H1 (cell line): ENCODE data around the gene RTTN. TPM values are rescaled to one million over a fixed set of nuclear protein-coding genes. Genes with fewer than 3 reads are reported as not detected.

ENCODE experiments used
- CTCF ChIA-PET: fragments of 300-600 bp; sonication (Branson Sonifier 250); formaldehyde crosslinking; loops from one replicate; lab custom pipeline; 2021; ENCODE audit not compliant: partially characterized antibody; lab: Charles Lee
- POLR2A ChIA-PET: fragments of 300-600 bp; sonication (Branson Sonifier 250); formaldehyde crosslinking; loops from one replicate; lab custom pipeline; 2021; ENCODE audit warnings: inconsistent platforms; ENCODE audit not compliant: partially characterized antibody; lab: Charles Lee
- DNase-seq, 2 experiments: peaks; one replicate each; pipeline versions ENCODE4 v3.0.0 to v3.0.0-alpha.2; 2010 to 2022; ENCODE audit warnings: low spot score in 2 of 2, low read depth in 1 of 2, mixed read lengths in 1 of 2
- FAIRE-seq: peaks from 2 replicates; lab custom pipeline; 2011; peaks lifted over from hg19 to GRCh38; lab: Jason Lieb, UNC
- H2AFZ ChIP-seq: 2 replicates; pipeline ENCODE4 v1.8.1; 2012; ENCODE audit warnings: low read length, inconsistent platforms
- H2AK5ac ChIP-seq: 2 replicates; pipeline ENCODE4 v1.6.1; 2013; ENCODE audit warnings: low read depth, low read length
- H2BK120ac ChIP-seq: replicated peaks from 2 replicates; pipeline ENCODE3; 2013; ENCODE audit warnings: low read depth, low read length, inconsistent platforms
- H2BK12ac ChIP-seq: 2 replicates; pipeline ENCODE4 v1.6.1; 2013; ENCODE audit warnings: low read depth, low read length
- H2BK15ac ChIP-seq: 2 replicates; pipeline ENCODE4 v1.6.1; 2013; ENCODE audit warnings: low read length
- H2BK20ac ChIP-seq: 2 replicates; pipeline ENCODE4 v1.6.1; 2013; ENCODE audit warnings: low read length
- H2BK5ac ChIP-seq: 2 replicates; pipeline ENCODE4 v1.6.1; 2013; ENCODE audit warnings: low read depth, low read length
- H3K14ac ChIP-seq: 2 replicates; pipeline ENCODE4 v1.6.1; 2013; ENCODE audit warnings: inconsistent platforms; ENCODE audit not compliant: insufficient read length
- H3K18ac ChIP-seq: 2 replicates; pipeline ENCODE4 v1.6.1; 2013; ENCODE audit warnings: low read length; ENCODE audit errors: extremely low read depth
- H3K23ac ChIP-seq: 2 replicates; pipeline ENCODE4 v1.6.1; 2013; ENCODE audit warnings: inconsistent platforms; ENCODE audit not compliant: insufficient read length
- H3K23me2 ChIP-seq: 2 replicates; pipeline ENCODE4 v1.6.1; 2013; ENCODE audit warnings: low read depth, low read length
- H3K27ac ChIP-seq: 2 replicates; pipeline ENCODE4 v1.6.1; 2011; ENCODE audit warnings: low read depth, low read length, inconsistent platforms
- H3K27me3 ChIP-seq, 4 experiments: replicated peaks in 1 of 4; 1 replicate in 1 of 4; 2 replicates in 3 of 4; pipeline versions ENCODE4 v1.6.1 to v1.8.1; 2011 to 2013; ENCODE audit warnings: low read length in 3 of 4, mild to moderate bottlenecking in 3 of 4, inconsistent platforms in 2 of 4, mixed read lengths in 2 of 4, moderate library complexity in 1 of 4; ENCODE audit not compliant: control insufficient read depth in 3 of 4, insufficient read depth in 3 of 4; ENCODE audit errors: extremely low read depth in 1 of 4
- H3K36me3 ChIP-seq, 4 experiments: 2 replicates each; pipeline versions ENCODE4 v1.6.1 to v1.8.1; 2011 to 2013; ENCODE audit warnings: mild to moderate bottlenecking in 4 of 4, low read length in 3 of 4, moderate library complexity in 2 of 4, control low read depth in 1 of 4, inconsistent platforms in 1 of 4; ENCODE audit not compliant: insufficient read depth in 4 of 4, control insufficient read depth in 2 of 4
- H3K4ac ChIP-seq: replicated peaks from 2 replicates; pipeline ENCODE3; 2013; ENCODE audit warnings: low read length, low read depth, mixed read lengths, inconsistent platforms; ENCODE audit not compliant: insufficient read length
- H3K4me1 ChIP-seq, 4 experiments: replicated peaks in 1 of 4; 1 replicate in 1 of 4; 2 replicates in 3 of 4; pipeline versions ENCODE4 v1.6.1 to v1.8.1; 2011 to 2013; ENCODE audit warnings: low read length in 3 of 4, inconsistent platforms in 2 of 4, mixed read lengths in 1 of 4; ENCODE audit not compliant: insufficient read depth in 4 of 4, control insufficient read depth in 3 of 4
- H3K4me2 ChIP-seq, 2 experiments: 2 replicates each; pipeline versions ENCODE4 v1.6.1 to v1.8.1; 2011 to 2013; ENCODE audit warnings: low read depth in 2 of 2, low read length in 2 of 2, control low read depth in 1 of 2, inconsistent platforms in 1 of 2, mild to moderate bottlenecking in 1 of 2; ENCODE audit not compliant: insufficient read depth in 1 of 2
- H3K4me3 ChIP-seq, 4 experiments: fragments of 200-600, 300-600 bp in 1 of 4; sonication (generic), shearing (Covaris generic), sonication (Bioruptor Twin) in 1 of 4; 2 replicates each; pipeline versions ENCODE4 v1.5.1 to v1.8.1; 2011 to 2016; ENCODE audit warnings: low read length in 4 of 4, low read depth in 3 of 4, control low read depth in 2 of 4, inconsistent platforms in 2 of 4, mild to moderate bottlenecking in 2 of 4, mixed read lengths in 1 of 4, moderate library complexity in 1 of 4; ENCODE audit not compliant: insufficient read depth in 2 of 4; ENCODE audit errors: extremely low read depth in 1 of 4
- H3K56ac ChIP-seq: replicated peaks from 2 replicates; pipeline ENCODE3; 2013; ENCODE audit warnings: low read depth, mild to moderate bottlenecking, mixed read lengths, low read length, inconsistent platforms; ENCODE audit not compliant: insufficient read length
- H3K79me1 ChIP-seq: 2 replicates; pipeline ENCODE4 v1.6.1; 2013; ENCODE audit warnings: low read depth, low read length, control low read depth
- H3K79me2 ChIP-seq, 2 experiments: 2 replicates each; pipeline versions ENCODE4 v1.6.1 to v1.8.1; 2012 to 2013; ENCODE audit warnings: low read length in 2 of 2, mild to moderate bottlenecking in 2 of 2, inconsistent platforms in 1 of 2; ENCODE audit not compliant: insufficient read depth in 2 of 2, control insufficient read depth in 1 of 2
- H3K9ac ChIP-seq, 4 experiments: replicated peaks in 1 of 4; 1 replicate in 1 of 4; 2 replicates in 3 of 4; pipeline versions ENCODE4 v1.6.1 to v1.8.1; 2011 to 2013; ENCODE audit warnings: low read depth in 3 of 4, low read length in 3 of 4, control low read depth in 2 of 4, mild to moderate bottlenecking in 2 of 4, moderate library complexity in 2 of 4, inconsistent platforms in 1 of 4; ENCODE audit errors: extremely low read depth in 1 of 4
- H3K9me3 ChIP-seq, 2 experiments: 2 replicates each; pipeline versions ENCODE4 v1.6.1 to v1.8.1; 2012 to 2013; ENCODE audit warnings: mild to moderate bottlenecking in 2 of 2, moderate library complexity in 2 of 2, control low read depth in 1 of 2, inconsistent platforms in 1 of 2, low read depth in 1 of 2, low read length in 1 of 2, mixed read lengths in 1 of 2; ENCODE audit not compliant: insufficient read depth in 2 of 2
- H4K20me1 ChIP-seq, 2 experiments: replicated peaks in 1 of 2; 2 replicates each; pipeline versions ENCODE3 to v1.8.1; 2011 to 2013; ENCODE audit warnings: inconsistent platforms in 2 of 2, low read length in 2 of 2, mild to moderate bottlenecking in 1 of 2; ENCODE audit not compliant: insufficient read depth in 2 of 2, control insufficient read depth in 1 of 2
- H4K5ac ChIP-seq: 2 replicates; pipeline ENCODE4 v1.6.1; 2013; ENCODE audit warnings: low read length, low read depth, mixed read lengths, inconsistent platforms; ENCODE audit not compliant: insufficient read length
- H4K8ac ChIP-seq: 2 replicates; pipeline ENCODE4 v1.8.0; 2013; ENCODE audit warnings: mild to moderate bottlenecking, moderate library complexity, low read length, inconsistent platforms; ENCODE audit not compliant: insufficient read depth; ENCODE audit errors: extremely low read depth
- H4K91ac ChIP-seq: replicated peaks from 2 replicates; pipeline ENCODE3; 2013; ENCODE audit warnings: low read length, mixed read lengths, inconsistent platforms; ENCODE audit not compliant: insufficient read length
- CBX8 ChIP-seq: fragments of 300-800, 300-1000 bp; sonication (generic); IDR thresholded peaks from 2 replicates; pipeline ENCODE4 v1.7.1; 2016; ENCODE audit warnings: low read depth, low read length, borderline replicate concordance
- CHD1 ChIP-seq: IDR thresholded peaks from 2 replicates; pipeline ENCODE4 v1.6.1; 2012; ENCODE audit warnings: low read depth, low read length, improper control_type of control experiment
- KDM1A ChIP-seq: fragments of 200-600, 300-600 bp; sonication (generic); IDR thresholded peaks from 2 replicates; pipeline ENCODE4 v1.7.1; 2016; ENCODE audit warnings: mild to moderate bottlenecking, low read length, borderline replicate concordance
- KDM5A ChIP-seq: fragments of 200-600 bp; IDR thresholded peaks from 2 replicates; pipeline ENCODE4 v1.7.1; 2012; ENCODE audit warnings: mild to moderate bottlenecking, low read length, inconsistent platforms, mixed read lengths
- SIRT6 ChIP-seq: IDR thresholded peaks from one replicate; pipeline ENCODE4 v1.7.1; 2012; ENCODE audit warnings: low read length, inconsistent platforms
- WGBS, 2 experiments: shearing (Covaris generic) in 1 of 2; methylation state at CpG; one replicate each; pipeline versions ENCODE4 v1.1.6 to v1.1.7; 2013 to 2015; ENCODE audit warnings: low lambda C conversion rate in 2 of 2, mixed read lengths in 2 of 2, inconsistent platforms in 1 of 2, low coverage in 1 of 2, missing lambda C conversion rate in 1 of 2; ENCODE audit not compliant: insufficient replicate concordance in 2 of 2, insufficient coverage in 1 of 2, insufficient read length in 1 of 2; ENCODE audit errors: extremely low coverage in 1 of 2, missing lambda C conversion rate in 1 of 2; 5-methylcytosine and 5-hydroxymethylcytosine counted together
- polyA plus RNA-seq, 7 experiments: library from polyadenylated mRNA; depleted of rRNA in 3 of 7; stranded (reverse) in 5 of 7; unstranded in 2 of 7; fragments of >200 nt in 5 of 7; fragments of 200-250 nt in 2 of 7; gene quantifications; 1 replicate in 5 of 7; 2 replicates in 1 of 7; 4 replicates in 1 of 7; pipeline versions ENCODE4 v1.2.1 to v1.2.3, GENCODE V29; 2011 to 2013; ENCODE audit warnings: missing spikeins in 2 of 7, mixed read lengths in 2 of 7
- total RNA-seq: library from RNA; stranded (reverse); fragmentation: NEBNext Ultra II Directional; extraction: Animal tissue kit (Norgen Biotek cat#: 25700); gene quantifications from 2 replicates; pipeline ENCODE4 v1.2.1, GENCODE V29; 2021
- TF ChIP-seq, protein P1 (sequence below): IDR thresholded peaks from 2 replicates; pipeline ENCODE4 v1.6.1; 2012; ENCODE audit warnings: inconsistent platforms
- TF ChIP-seq, protein P2 (sequence below): IDR thresholded peaks from 2 replicates; pipeline ENCODE4 v1.6.1; 2012; ENCODE audit warnings: inconsistent platforms

Gene RTTN
- total and polyA plus RNA-seq, 2 of the 8 experiments (the other 6 are each of a cell fraction or from before 2014, with no cell fraction given) = 9.1 to 21.4 TPM

- H4K91ac ChIP-seq = no peak overlapping the region
- CTCF ChIA-PET = interaction anchor here (0.6 kb wide), 1 partner anchor 95 kb away, joined by 8 read pairs; no protein-coding TSS in a partner anchor
Observed at GRCh38 chr18:70021043-70021442, 184.4 kb downstream of the RTTN start.

More at GRCh38 chr18:70021043-70021442, 184.4 kb downstream of the RTTN start:
- Histone ChIP-seq H3K23ac (no peak overlapping the region), H3K4ac (no peak overlapping the region), H2BK120ac (no peak overlapping the region), H4K5ac (no peak overlapping the region), H3K23me2 (no peaks in the 10 kb centered on the region; the same call in 1 of the 2 replicates), H3K79me2 (no peaks in the 10 kb centered on the region), H2AFZ (no peak overlapping the region), H3K18ac (no peak overlapping the region), H3K56ac (no peak overlapping the region), H3K9ac (no peak overlapping the region), H2BK12ac (no peak overlapping the region), H3K4me2 (no peak overlapping the region), H2BK20ac (no peak overlapping the region), H3K9me3 (no peaks in the 10 kb centered on the region), H4K20me1 (no peaks in the 10 kb centered on the region), H3K14ac (no peak overlapping the region), H3K27me3 (no peaks in the 10 kb centered on the region), H2BK5ac (no peak overlapping the region), H2AK5ac (no peak overlapping the region), H4K8ac (no peak overlapping the region), H3K4me1 (peaks cover 0 to 6% (median 2%) of the 10 kb centered on the region in 4 experiments; a peak in 2 of 7 replicates), H3K4me3 (no peak overlapping the region), H3K36me3 (peaks cover 0 to 7% (median 3%) of the 10 kb centered on the region in 4 experiments; a peak in 3 of 8 replicates), H3K27ac (no peak overlapping the region), H2BK15ac (no peak overlapping the region), H3K79me1 (no peaks in the 10 kb centered on the region)
- 97% methylated on average over 1 of the region's 1 CpG; no CpG with 5 or more reads in 1 of the 2 experiments for WGBS, 2 experiments
- POLR2A ChIA-PET = no interaction called here
- DNase-seq = no peak
- TF ChIP-seq KDM5A (no peak), CBX8 (no peak), SIRT6 (no peak), CHD1 (no peak), KDM1A (no peak)
- TF ChIP-seq, protein P1, sequence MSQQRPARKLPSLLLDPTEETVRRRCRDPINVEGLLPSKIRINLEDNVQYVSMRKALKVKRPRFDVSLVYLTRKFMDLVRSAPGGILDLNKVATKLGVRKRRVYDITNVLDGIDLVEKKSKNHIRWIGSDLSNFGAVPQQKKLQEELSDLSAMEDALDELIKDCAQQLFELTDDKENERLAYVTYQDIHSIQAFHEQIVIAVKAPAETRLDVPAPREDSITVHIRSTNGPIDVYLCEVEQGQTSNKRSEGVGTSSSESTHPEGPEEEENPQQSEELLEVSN = no peak
- TF ChIP-seq, protein P2, sequence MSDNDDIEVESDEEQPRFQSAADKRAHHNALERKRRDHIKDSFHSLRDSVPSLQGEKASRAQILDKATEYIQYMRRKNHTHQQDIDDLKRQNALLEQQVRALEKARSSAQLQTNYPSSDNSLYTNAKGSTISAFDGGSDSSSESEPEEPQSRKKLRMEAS = no peak
- FAIRE-seq = no peak
